GM23338 (cell line): ENCODE measurements around the gene NR4A1. TPM values are rescaled to one million over a fixed set of nuclear protein-coding genes. Genes with fewer than 3 reads are reported as not detected.

Experiments
- ATAC-seq: fragments of 200-7000 bp; cut with Tn5 transposase; 3 replicates; pipeline ENCODE4 v1.9.1; 2020
- DNase-seq: peaks from one replicate; pipeline ENCODE4 v3.0.0-alpha.2; 2015; ENCODE audit warnings: low spot score
- H2AFZ ChIP-seq: fragments of 200-600 bp; sonication (generic); 2 replicates; pipeline ENCODE4 v1.8.0; 2016; ENCODE audit warnings: antibody characterized with exemption, mild to moderate bottlenecking, moderate library complexity
- H3F3A ChIP-seq: fragments of 200-600 bp; sonication (generic); replicated peaks from 2 replicates; pipeline ENCODE4 v1.8.0; 2017; ENCODE audit warnings: antibody characterized with exemption, mixed run types, low read depth
- H3K27ac ChIP-seq: fragments of 200-600 bp; sonication (generic); 2 replicates; pipeline ENCODE4 v1.6.1; 2016; ENCODE audit warnings: low read depth
- H3K27me3 ChIP-seq: fragments of 200-600 bp; sonication (generic); 2 replicates; pipeline ENCODE4 v1.8.0; 2016; ENCODE audit warnings: mild to moderate bottlenecking, mixed run types, moderate library complexity; ENCODE audit not compliant: insufficient read depth
- H3K36me3 ChIP-seq: fragments of 200-600 bp; sonication (generic); 2 replicates; pipeline ENCODE4 v1.8.0; 2016; ENCODE audit warnings: mild to moderate bottlenecking; ENCODE audit not compliant: insufficient read depth
- H3K4me1 ChIP-seq: fragments of 200-600 bp; sonication (generic); 2 replicates; pipeline ENCODE4 v1.8.0; 2016; ENCODE audit warnings: mild to moderate bottlenecking, moderate library complexity; ENCODE audit not compliant: insufficient read depth
- H3K4me2 ChIP-seq: fragments of 200-600 bp; sonication (generic); 2 replicates; pipeline ENCODE4 v1.7.1; 2017; ENCODE audit warnings: mixed run types
- H3K4me3 ChIP-seq: fragments of 200-600 bp; sonication (generic); 2 replicates; pipeline ENCODE4 v1.6.1; 2016; ENCODE audit warnings: mixed run types
- H3K79me2 ChIP-seq: fragments of 200-600 bp; sonication (generic); replicated peaks from 2 replicates; pipeline ENCODE4 v1.8.0; 2017; ENCODE audit warnings: mild to moderate bottlenecking; ENCODE audit not compliant: insufficient read depth
- H3K9me2 ChIP-seq: fragments of 200-600 bp; sonication (generic); 2 replicates; pipeline ENCODE4 v1.8.0; 2017; ENCODE audit not compliant: insufficient read depth
- H4K20me1 ChIP-seq: fragments of 200-600 bp; sonication (generic); replicated peaks from 2 replicates; pipeline ENCODE4 v1.8.0; 2017; ENCODE audit warnings: mild to moderate bottlenecking; ENCODE audit not compliant: insufficient read depth
- H3K27ac Mint-ChIP-seq: 2 replicates; pipeline ENCODE4 v1.8.0; 2020; ENCODE audit warnings: inconsistent platforms, mild to moderate bottlenecking, moderate library complexity, mixed read lengths
- H3K27me3 Mint-ChIP-seq: 3 replicates; pipeline ENCODE4 v1.8.0; 2022; ENCODE audit warnings: low read depth, mild to moderate bottlenecking, moderate library complexity, mixed read lengths, inconsistent platforms; ENCODE audit not compliant: insufficient read depth, poor library complexity
- H3K36me3 Mint-ChIP-seq: 3 replicates; pipeline ENCODE4 v1.8.0; 2021; ENCODE audit warnings: low read depth, mild to moderate bottlenecking, inconsistent platforms, moderate library complexity, mixed read lengths
- H3K4me1 Mint-ChIP-seq: 3 replicates; pipeline ENCODE4 v1.8.0; 2020; ENCODE audit warnings: mild to moderate bottlenecking, inconsistent platforms, mixed read lengths
- H3K4me3 Mint-ChIP-seq: 3 replicates; pipeline ENCODE4 v1.8.0; 2021; ENCODE audit warnings: moderate library complexity, mild to moderate bottlenecking, inconsistent platforms, mixed read lengths
- H3K9me3 Mint-ChIP-seq: 3 replicates; pipeline ENCODE4 v1.8.0; 2020; ENCODE audit warnings: moderate library complexity, mild to moderate bottlenecking, inconsistent platforms, mixed read lengths
- EZH2phosphoT487 ChIP-seq: fragments of 200-600 bp; sonication (generic); IDR thresholded peaks from one replicate; pipeline ENCODE4 v1.8.1; 2018; ENCODE audit warnings: antibody characterized with exemption; ENCODE audit not compliant: unreplicated experiment
- NANOG ChIP-seq: IDR thresholded peaks from 2 replicates; pipeline ENCODE4 v1.6.1; 2016; ENCODE audit warnings: antibody characterized with exemption, borderline replicate concordance
- STAT1 ChIP-seq: IDR thresholded peaks from one replicate; pipeline ENCODE4 v1.6.1; 2016; ENCODE audit warnings: antibody characterized with exemption; ENCODE audit not compliant: unreplicated experiment
- ZNF114 ChIP-seq: fragments of 250-450 bp; sonication (Bioruptor Pico); IDR thresholded peaks from 2 replicates; pipeline ENCODE4 v1.5.0; 2020; ENCODE audit warnings: mild to moderate bottlenecking, moderate library complexity
- ZNF331 ChIP-seq: fragments of 250-450 bp; sonication (Bioruptor Pico); IDR thresholded peaks from 2 replicates; pipeline ENCODE4 v1.5.0; 2020; ENCODE audit warnings: low read depth, mild to moderate bottlenecking, moderate library complexity
- ZNF462 ChIP-seq: fragments of 250-450 bp; sonication (Bioruptor Pico); IDR thresholded peaks from 2 replicates; pipeline ENCODE4 v1.5.0; 2020; ENCODE audit warnings: mild to moderate bottlenecking, moderate library complexity
- polyA plus RNA-seq: library from polyadenylated mRNA; unstranded; fragments of >200 nt; fragmentation: Nextera tagmentation; extraction: Ambion mirVana; gene quantifications from 2 replicates; pipeline ENCODE4 v1.2.1, GENCODE V29; 2016
- total RNA-seq: library from RNA; depleted of rRNA; stranded (reverse); fragments of >200 nt; shearing (Covaris generic); gene quantifications from 2 replicates; pipeline ENCODE4 v1.2.3, GENCODE V29; 2014
- TF ChIP-seq, protein P1 (sequence below), 2 experiments: fragments of 200-600 bp in 1 of 2; sonication (generic) in 1 of 2; conservative IDR thresholded peaks; 2 replicates each; pipeline versions ENCODE4 v1.5.1 to v1.6.1; 2016 to 2017; ENCODE audit warnings: antibody characterized with exemption in 2 of 2, low read depth in 2 of 2, mild to moderate bottlenecking in 2 of 2, moderate library complexity in 1 of 2

Gene NR4A1
- total and polyA plus RNA-seq, 2 experiments from 2014 or later = 7.5 to 19.1 TPM

- H3K9me3 Mint-ChIP-seq = no peaks in the 10 kb centered on the region
- Histone ChIP-seq H3K36me3 (0 out of 2 replicates have a peak, but pooled peaks cover 2% of the 10 kb centered on the region), H3K4me3 (peak within 1 kb of the TSS; percentile 59), H2AFZ (peak within 1 kb of the TSS; percentile 56; the same call in 1 of the 2 replicates), H3K27ac (no peak within 1 kb of the TSS), H4K20me1 (peaks cover 14% of the 10 kb centered on the region), H3K9me2 (no peaks in the 10 kb centered on the region), H3K4me1 (peaks cover 41% of the 10 kb centered on the region; the same call in 1 of the 2 replicates), H3F3A (0 out of 2 replicates have a peak, but pooled peaks cover 11% of the 10 kb centered on the region), H3K4me2 (peak within 1 kb of the TSS; percentile 84), H3K79me2 (peaks cover 10% of the 10 kb centered on the region; the same call in 1 of the 2 replicates), H3K27me3 (peaks cover 12% of the 10 kb centered on the region; the same call in 1 of the 2 replicates)
- no peak for TF ChIP-seq STAT1
- TF ChIP-seq, protein P1, sequence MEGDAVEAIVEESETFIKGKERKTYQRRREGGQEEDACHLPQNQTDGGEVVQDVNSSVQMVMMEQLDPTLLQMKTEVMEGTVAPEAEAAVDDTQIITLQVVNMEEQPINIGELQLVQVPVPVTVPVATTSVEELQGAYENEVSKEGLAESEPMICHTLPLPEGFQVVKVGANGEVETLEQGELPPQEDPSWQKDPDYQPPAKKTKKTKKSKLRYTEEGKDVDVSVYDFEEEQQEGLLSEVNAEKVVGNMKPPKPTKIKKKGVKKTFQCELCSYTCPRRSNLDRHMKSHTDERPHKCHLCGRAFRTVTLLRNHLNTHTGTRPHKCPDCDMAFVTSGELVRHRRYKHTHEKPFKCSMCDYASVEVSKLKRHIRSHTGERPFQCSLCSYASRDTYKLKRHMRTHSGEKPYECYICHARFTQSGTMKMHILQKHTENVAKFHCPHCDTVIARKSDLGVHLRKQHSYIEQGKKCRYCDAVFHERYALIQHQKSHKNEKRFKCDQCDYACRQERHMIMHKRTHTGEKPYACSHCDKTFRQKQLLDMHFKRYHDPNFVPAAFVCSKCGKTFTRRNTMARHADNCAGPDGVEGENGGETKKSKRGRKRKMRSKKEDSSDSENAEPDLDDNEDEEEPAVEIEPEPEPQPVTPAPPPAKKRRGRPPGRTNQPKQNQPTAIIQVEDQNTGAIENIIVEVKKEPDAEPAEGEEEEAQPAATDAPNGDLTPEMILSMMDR (conservative IDR thresholded peaks at IDR 0.05; ENCODE audit: low read depth in 2 of 2) = peak; percentile 21 to 41; a peak in 1 of 4 replicates
- H3K27me3 Mint-ChIP-seq = peaks cover 14% of the 10 kb centered on the region
- ATAC-seq = peak; percentile 62
- H3K27ac Mint-ChIP-seq = no peak within 1 kb of the TSS
- H3K36me3 Mint-ChIP-seq = peaks cover 34% of the 10 kb centered on the region
- H3K4me3 Mint-ChIP-seq = peak within 1 kb of the TSS; percentile 60
- H3K4me1 Mint-ChIP-seq = peaks cover 38% of the 10 kb centered on the region
- DNase-seq = peak; percentile 75
These were observed 28.5 kb downstream of the NR4A1 start, which contains the start of gene SMIM41 for GRCh38 chr12:52079576-52080402. Gene SMIM41 (plus strand): TSS chr12:52079704. CDS start chr12:52079780, 76 bp downstream.

DNA sequence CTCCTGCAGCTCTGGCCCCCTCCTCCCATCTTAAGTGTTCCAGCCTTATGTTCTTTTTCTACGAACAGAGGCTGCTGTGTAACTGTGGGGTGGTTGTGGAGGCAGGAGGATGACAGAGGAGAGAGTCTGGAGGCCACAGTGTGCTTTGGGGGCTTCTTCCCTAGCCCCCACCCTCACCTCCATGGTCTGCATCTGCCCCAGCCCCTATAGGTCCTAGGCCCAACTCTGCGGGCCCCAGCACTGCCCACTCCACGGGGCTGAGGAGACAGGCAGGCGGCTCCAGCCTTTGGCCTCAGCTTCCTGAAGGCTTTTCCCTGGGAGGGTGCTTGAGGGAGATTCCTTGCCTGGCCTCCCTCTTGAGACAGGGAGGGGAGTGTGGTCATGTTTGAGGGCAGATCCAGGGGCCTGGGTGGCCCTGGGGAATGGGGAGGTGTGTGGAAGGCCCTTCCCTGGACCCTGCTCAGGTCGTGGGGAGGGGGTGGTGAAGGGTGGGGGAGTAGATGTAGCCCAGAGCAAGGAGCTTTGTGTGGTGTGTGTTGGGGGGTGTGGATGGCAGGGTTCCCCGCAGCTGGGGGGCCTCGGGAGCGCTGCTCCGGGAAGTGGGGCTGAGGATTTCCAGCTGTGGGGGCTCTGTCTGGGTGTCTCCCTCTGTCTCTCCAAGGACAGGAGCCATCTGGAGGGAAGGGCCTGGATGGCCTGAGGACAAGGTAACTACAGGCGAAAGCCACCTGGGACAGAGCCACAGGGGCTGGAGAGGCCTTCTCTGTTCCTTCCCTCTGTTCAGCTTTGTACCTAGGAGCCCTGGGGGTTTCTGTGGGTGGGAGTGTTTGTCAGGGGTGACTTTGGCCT is 29.4 kb downstream of the NR4A1 start:
- no peak overlapping the region for H3K27ac ChIP-seq
- peaks cover 4% of the 10 kb centered on the region; the same call in 1 of the 2 replicates for H3K79me2 ChIP-seq
- Mint-ChIP-seq H3K27me3 (peaks cover 14% of the 10 kb centered on the region), H3K4me3 (peak overlapping the region; percentile 11; the same call in 1 of the 3 replicates), H3K36me3 (peaks cover 31% of the 10 kb centered on the region), H3K4me1 (peaks cover 38% of the 10 kb centered on the region), H3K9me3 (no peaks in the 10 kb centered on the region), H3K27ac (no peak overlapping the region)
- H4K20me1 ChIP-seq = peaks cover 11% of the 10 kb centered on the region
- H3K36me3 ChIP-seq = no peaks in the 10 kb centered on the region
- H3F3A ChIP-seq = 0 out of 2 replicates have a peak, but pooled peaks cover 11% of the 10 kb centered on the region
- H3K4me2 ChIP-seq = peak overlapping the region; percentile 84
- peak overlapping the region; percentile 59 for H3K4me3 ChIP-seq
- no peaks in the 10 kb centered on the region for H3K9me2 ChIP-seq
- no peak overlapping the region for H2AFZ ChIP-seq
- H3K4me1 ChIP-seq = peaks cover 41% of the 10 kb centered on the region; the same call in 1 of the 2 replicates
- ATAC-seq (no peak), DNase-seq (no peak)
- peaks cover 12% of the 10 kb centered on the region; the same call in 1 of the 2 replicates for H3K27me3 ChIP-seq
- TF ChIP-seq ZNF331 (no peak), ZNF114 (CRISPR knock-in tag) (no peak), NANOG (no peak), EZH2phosphoT487 (no peak), ZNF462 (no peak)
- TF ChIP-seq, protein P1 (conservative IDR thresholded peaks at IDR 0.05; ENCODE audit: low read depth in 2 of 2) = no peak
